GM15510 (cell line): ENCODE results near the gene SHC4.

ENCODE experiments used
- POLR2A ChIP-seq: IDR thresholded peaks from 3 replicates; pipeline ENCODE4 v1.6.1; 2011; ENCODE audit warnings: borderline replicate concordance; ENCODE audit not compliant: insufficient read length; ENCODE audit errors: extremely low read depth

The SHC4 gene

DNA sequence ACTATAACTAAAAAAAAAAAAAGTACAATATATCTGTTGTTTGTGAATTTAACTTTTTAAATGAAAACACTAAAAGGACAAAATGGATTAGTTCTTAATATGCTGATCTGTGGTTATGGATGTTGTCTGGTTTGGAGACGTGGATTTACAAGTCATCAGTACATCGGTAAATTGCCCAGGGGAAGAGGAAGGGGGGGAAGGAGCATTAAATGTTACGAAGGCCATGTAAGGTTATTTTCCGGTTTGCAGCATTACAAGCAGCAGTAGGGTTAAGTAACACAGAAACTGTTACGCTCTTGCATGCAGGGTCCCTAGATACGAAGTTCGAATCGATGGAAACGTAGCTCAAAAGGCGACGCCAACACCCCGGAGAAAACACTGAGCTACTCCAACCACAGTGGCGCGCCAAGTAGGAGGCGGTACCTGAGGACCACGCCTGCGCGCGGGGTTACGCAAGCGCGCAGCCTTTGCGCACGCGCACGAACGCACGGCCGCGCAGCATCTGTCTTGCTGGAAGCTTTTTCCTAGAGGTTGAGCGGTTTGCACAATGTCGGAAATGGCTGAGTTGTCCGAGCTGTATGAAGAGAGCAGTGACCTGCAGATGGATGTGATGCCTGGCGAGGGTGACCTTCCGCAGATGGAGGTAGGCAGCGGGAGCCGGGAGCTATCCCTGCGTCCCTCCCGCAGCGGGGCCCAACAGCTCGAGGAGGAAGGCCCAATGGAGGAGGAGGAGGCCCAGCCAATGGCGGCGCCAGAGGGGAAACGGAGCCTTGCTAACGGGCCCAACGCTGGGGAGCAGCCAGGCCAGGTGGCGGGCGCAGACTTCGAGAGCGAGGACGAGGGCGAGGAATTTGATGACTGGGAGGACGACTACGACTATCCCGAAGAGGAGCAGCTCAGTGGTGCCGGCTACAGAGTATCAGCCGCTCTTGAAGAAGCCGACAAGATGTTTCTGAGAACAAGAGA, 85.8 kb downstream of the SHC4 start, which contains the start of gene EID1:
Gene EID1 (plus strand): TSS at position 505 of the 966 bp plus-strand sequence. CDS start 43 bp downstream, at position 548.
- TF ChIP-seq POLR2A = peak; percentile 94

DNA sequence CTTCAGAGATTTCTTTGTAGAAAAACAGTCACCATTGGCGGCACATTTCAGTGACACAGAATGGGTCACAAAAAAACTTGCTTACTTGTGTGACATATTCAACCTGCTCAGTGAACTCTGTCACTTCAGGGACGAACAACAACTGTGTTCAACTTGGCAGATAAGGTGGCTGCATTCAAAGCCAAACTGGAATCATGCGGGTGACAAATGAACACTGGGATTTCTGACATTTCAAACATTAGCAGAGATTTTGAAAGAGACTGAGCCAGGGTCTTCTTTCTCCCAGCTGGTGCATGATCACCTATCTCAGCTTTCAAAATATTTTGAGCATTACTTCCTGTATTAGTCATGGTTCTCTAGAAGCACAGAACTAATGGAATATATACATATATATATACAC, 87.7 kb downstream of the SHC4 start:
- no peak for TF ChIP-seq POLR2A

DNA sequence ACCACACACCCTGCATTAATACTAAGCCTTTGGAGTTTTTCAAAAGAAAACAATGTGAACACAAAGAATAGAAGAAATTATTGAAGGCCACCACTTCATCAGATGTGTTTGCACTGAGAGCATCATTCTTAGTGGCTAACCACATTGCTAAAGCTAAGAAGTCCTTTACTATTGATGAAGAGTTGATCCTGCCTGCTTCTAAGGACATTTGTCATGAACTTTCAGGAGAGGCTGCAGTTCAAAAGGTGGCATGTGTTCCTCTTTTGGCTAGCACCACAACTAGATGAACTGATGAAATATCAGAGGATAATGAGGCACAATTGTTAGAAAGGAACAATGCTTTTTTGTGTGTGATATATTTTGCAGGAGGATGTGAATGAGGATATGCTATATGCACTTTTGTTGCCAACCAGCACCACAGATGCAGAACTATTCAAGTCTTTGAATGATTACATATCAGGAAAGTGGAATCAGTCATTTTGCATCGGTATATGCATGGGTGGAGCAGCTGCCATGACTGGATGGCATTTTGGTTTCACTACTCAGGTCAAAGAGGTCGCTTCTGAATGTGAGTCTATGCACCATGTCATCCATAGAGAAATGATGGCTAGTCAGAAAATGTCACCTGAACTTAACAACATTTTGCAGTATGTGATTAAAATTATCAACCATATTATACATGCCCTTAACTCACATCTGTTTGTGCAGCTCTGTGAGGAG, 88.3 kb downstream of the SHC4 start:
- no peak for TF ChIP-seq POLR2A

DNA sequence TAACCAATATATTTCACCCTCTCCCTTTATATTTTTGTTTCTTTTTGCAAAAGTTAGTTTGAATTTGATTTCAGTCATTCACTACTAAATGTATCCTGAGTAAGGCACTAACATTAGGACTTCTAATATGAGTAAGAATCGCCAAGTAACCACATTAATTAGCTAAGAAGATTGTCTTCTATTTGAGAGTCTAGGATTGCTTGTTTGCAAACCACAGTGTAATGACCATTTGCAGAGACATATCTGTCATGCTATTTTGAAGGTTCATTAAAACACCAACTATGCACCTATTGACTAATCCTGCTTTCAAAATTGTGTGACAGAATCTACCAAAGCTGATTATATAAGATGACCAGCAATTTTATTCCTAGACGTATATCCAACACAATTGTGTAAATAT, 91.1 kb downstream of the SHC4 start:
- TF ChIP-seq POLR2A = no peak

DNA sequence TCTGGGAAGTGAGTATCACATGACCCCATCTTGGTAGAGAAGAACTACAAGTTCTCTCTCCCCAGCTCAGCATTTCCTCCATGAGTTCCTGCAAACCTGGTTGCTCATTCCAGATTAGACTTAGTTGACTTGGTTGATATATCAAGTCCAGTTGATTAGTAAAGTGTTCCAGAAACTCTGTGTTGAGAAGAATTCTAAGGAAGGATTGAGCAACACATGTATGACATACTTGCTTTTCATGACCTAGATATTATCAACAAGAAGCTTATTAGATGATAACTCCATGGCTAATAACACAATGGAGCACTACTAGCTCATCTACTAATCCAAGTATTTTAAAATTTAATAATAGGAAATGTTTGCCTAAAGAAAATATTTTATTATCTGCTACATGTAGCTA, 92.2 kb downstream of the SHC4 start:
- TF ChIP-seq POLR2A = no peak

DNA sequence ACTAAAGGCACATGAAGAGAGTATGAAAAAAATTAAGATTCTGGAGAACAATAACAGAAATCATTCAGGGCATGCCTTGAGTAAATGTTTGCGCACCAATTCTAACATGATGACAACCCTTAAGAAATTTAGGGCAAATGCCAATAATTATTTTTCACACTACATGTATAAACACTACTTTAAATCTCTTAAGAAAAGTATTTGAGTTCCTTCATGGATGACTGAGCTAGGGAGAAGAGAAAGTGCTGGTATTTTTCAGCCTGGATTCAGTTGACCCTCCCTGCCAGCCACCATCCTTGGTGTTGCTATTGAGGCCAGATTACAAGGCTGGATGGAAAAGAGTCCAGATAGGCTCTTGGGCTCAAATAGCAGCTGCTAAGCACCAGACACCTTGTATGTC, 93.8 kb downstream of the SHC4 start:
- no peak for TF ChIP-seq POLR2A

DNA sequence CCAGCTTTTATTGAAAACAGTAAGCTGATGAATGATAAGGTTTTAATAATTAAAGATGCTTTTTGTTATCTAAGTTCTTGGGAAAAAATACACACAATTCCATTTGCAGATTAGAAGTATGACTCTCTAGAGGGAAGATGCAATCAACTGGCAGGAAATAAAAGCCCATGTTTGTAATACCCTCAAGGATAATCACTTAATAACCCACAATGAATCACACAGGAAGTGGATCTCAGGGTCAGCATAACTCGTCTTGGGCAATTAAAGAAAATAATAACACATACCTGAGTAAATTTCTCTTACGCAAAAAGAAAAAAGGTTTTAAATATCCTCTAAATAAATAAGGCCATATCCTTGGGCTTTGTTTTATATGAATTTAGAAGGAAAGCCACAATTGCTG, 95.2 kb downstream of the SHC4 start:
- no peak for TF ChIP-seq POLR2A

DNA sequence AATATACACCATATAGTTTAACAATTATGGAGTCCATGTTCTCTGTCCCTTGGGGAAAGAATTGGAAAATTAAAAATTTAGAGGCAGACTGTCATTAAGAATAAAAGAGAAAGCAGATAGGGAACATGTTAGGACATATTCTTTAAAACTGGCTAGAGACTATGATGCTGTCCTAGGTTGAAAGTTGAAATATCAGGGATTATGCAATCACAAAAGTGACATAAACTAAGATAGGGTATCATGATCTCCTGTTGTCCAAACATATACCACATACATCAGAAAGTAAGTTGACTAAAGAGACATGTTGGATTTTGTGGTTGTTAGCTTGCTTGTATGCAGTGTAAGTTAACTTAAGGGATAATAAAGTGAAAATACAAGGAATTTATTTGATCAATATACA, 95.7 kb downstream of the SHC4 start:
- TF ChIP-seq POLR2A = no peak

DNA sequence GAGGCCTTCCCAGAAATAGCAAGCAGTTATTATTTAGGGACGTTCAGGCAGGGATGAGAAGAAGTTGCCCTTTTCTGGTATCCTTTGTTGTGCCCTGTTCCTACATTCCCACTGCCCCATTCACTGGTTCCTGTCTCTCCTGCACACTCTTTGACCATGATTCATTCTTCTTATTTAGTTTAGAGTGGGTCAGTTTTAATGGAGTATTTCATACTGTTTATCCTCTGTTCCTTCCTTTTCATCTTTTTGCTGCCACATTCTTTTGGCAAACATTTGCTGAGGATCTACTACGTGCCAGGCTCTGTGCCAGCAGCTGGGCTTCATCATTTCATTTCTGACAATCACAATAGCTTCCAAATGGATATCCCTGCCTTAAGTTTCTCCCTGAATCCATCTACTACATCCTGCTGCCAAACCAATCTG, 97.6 kb downstream of the SHC4 start:
- no peak for TF ChIP-seq POLR2A

DNA sequence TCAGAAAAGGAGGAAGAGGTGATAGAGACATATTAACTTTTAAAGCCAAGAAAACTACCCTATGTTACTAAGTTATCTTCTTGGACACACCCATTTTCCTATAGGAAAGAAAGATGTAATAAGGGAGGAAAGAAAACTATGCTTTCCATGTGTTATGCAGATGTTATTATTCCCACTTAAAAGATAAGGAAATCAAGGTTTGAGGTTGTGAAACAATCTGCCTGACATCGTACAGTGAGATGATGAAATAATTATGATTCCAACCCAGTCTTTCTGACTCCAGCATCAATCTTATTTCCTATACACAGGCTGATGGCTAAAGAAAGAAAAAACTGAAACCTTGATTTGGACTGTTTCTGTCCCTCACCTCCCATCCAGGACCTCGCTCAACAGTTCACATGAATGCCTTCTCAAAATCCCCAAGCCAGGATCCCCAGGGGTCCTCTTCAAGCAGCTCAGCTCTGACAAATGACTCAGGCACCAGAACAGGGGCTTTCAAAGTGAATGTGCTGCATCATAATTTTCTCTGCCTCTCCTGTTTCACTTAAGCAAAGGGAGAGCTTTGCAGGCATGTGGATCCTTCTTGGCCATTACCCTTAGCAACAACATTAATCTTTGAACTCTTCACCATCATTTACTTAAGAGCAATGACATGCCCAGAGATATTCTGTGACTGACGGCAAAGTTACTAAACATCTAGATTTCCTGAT, 98.2 kb downstream of the SHC4 start:
- TF ChIP-seq POLR2A = no peak

DNA sequence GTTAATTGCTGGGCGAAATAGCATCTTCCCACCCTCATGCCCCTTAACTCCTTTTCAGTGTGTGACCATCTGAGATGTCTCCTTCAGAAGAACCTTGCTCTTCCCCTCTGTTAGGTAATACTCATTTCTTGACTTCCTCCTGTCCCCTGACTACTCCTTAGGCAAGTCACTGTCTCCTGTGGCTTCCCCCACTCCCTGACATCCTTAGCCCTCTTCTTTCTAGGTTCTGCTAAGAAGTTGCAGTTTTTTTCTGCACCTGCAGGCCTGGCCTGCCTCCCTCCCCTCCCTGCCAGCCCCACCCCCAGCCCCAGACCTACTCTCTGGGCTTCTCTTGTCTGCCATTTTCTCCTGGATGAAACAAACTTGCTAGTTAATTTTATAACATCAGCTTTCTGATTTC, 101.0 kb downstream of the SHC4 start:
- no peak for TF ChIP-seq POLR2A

DNA sequence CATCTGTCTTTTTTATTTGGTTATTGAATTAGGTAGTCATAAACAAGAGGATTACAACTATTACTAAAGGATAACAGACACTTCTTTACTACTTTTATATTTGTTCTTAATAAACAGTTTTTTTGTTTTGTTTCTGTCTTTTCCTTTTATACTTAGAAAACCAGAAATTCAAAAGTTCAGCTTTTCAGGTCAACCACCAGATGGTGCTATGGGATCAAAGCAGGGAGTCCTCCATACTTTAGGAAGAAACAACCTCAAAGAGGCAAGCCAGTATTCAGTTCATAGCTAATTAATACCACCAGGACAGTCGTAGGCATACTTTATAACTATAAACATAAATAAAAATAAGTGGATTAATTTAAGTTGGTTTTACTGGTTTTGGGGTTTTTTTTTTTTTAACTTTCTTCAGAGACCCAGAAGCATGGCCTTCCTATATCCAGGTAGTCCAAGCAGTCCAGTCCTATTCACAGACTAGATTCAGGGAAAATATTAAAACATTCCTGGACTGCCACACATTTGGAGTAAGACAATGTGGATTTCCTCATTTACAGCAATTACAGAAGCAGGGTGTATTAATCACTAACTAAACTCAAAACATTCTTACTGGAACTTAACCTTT, 101.8 kb downstream of the SHC4 start:
- no peak for TF ChIP-seq POLR2A

DNA sequence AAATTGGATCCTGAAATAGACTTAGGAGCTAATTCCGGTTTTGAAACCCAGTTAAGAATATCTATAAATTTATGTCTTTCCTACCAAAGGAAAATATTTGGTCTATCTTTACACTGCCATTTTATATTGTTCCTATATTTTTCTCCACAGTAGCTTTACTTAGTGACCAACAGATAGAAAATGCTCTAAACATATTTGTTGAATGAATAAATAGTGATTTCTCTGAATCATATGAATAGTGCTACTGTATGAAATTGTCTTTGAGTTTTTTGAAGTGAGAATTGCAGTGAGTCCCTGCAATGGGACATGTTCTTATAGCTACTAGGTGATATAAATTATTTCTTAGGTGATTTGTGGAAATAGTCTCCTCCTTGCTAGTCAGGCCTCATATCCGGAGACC, 104.3 kb downstream of the SHC4 start:
- TF ChIP-seq POLR2A = no peak

DNA sequence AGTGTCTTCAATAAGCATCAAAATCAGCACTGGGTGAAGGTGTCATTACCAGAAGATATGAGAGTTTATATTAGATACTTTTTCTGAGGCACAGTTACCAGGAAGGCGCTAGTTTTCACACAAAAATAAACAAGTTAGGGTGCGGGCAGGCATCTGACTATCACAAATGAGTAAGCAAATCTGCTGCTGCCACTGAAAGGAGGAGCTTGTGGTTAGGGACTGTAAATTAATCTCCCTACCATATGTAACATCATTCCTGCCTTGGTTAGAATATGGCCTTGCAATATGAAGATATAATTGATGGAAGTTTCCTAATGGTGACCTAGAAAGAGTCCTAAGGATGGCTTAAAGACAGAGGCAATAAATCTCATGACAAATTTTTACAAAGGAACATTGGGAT, 105.3 kb downstream of the SHC4 start:
- no peak for TF ChIP-seq POLR2A

DNA sequence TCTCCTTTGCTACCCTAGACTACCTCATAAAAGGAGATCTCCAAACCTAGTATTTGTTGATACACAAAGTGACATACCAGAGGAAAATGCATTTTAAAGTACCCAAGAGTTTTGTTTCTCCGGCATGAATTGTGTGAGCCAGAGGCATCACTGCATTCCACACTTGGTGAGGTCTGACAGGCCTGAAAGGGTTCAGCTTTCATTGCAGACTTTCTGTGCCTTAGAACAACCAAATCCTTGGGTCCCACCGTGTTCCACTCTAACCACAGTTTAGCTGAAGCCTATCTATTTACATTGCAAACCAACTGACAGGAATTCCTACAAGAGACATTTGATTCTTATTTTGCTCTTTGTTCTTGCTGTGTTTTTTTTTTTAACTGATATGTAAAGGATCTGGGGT, 106.8 kb downstream of the SHC4 start:
- no peak for TF ChIP-seq POLR2A
